Measurements from ENCODE around the gene HIRA.

GRCh38 chr22:19291580-19292457 lies 139.7 kb downstream of the HIRA start, which contains the start of gene CLTCL1:
- TF ChIP-seq EZH2 (IDR thresholded peaks at IDR 0.05; ENCODE audit: borderline replicate concordance, low read depth, low read length, severe bottlenecking) (no peak), CTCF (IDR thresholded peaks at IDR 0.05; ENCODE audit: borderline replicate concordance, extremely low read depth, low read length, poor library complexity, severe bottlenecking) (no peak)

Measured in DND-41 (cell line).